GM10847 (cell line): Measurements from ENCODE around the gene HHLA2.

Source experiments
- POLR2A ChIP-seq: IDR thresholded peaks from 2 replicates; pipeline ENCODE4 v1.6.1; 2011; ENCODE audit not compliant: insufficient read length; ENCODE audit errors: extremely low read depth

The HHLA2 gene

GRCh38 chr3:108416111-108416869 lies 119.9 kb downstream of the HHLA2 start:
- TF ChIP-seq POLR2A: no peak

- no peak for TF ChIP-seq POLR2A
These were observed 124.6 kb downstream of the HHLA2 start for GRCh38 chr3:108420926-108421325.
